Activated CD4-positive, alpha-beta T cell treated with anti-CD3 and anti-CD28 coated beads for 36 hours (primary cell): ENCODE measurements around the gene MPZL3. TPM values are rescaled to one million over a fixed set of nuclear protein-coding genes. Genes with fewer than 3 reads are reported as not detected.

Source experiments
- ATAC-seq: fragments of 200-7000 bp; cut with Tn5 transposase; one replicate; pipeline ENCODE4 v1.10.0; 2021; ENCODE audit warnings: mild to moderate bottlenecking, moderate library complexity
- CTCF ChIA-PET: fragments of 350-600 bp; sonication (Branson Sonifier 250); formaldehyde crosslinking; loops from one replicate; lab custom pipeline; 2021; ENCODE audit warnings: antibody characterized with exemption; lab: Charles Lee
- POLR2A ChIA-PET: fragments of 350-600 bp; sonication (Branson Sonifier 250); formaldehyde crosslinking; loops from one replicate; lab custom pipeline; 2021; ENCODE audit warnings: antibody characterized with exemption, inconsistent platforms; lab: Charles Lee
- DNase-seq: peaks from one replicate; pipeline ENCODE4 v3.0.0-alpha.2; 2020
- H3K27ac Mint-ChIP-seq: one replicate; pipeline ENCODE4 v1.8.0; 2021; ENCODE audit warnings: mixed read lengths
- H3K27me3 Mint-ChIP-seq: one replicate; pipeline ENCODE4 v1.8.0; 2021; ENCODE audit warnings: mixed read lengths
- H3K36me3 Mint-ChIP-seq: one replicate; pipeline ENCODE4 v1.8.0; 2021; ENCODE audit warnings: low read depth, mixed read lengths
- H3K4me1 Mint-ChIP-seq: one replicate; pipeline ENCODE4 v1.8.0; 2021; ENCODE audit warnings: mixed read lengths
- H3K4me3 Mint-ChIP-seq: one replicate; pipeline ENCODE4 v1.8.0; 2021; ENCODE audit warnings: mild to moderate bottlenecking, moderate library complexity, mixed read lengths
- H3K9me3 Mint-ChIP-seq: one replicate; pipeline ENCODE4 v1.8.0; 2021; ENCODE audit warnings: low read depth, mixed read lengths
- intact Hi-C, 2 experiments: fragments of 100-400 bp; cut with DNase I in 1 of 2; cut with micrococcal nuclease in 1 of 2; formaldehyde crosslinking; loops; one replicate each; pipeline versions ENCODE4 v1.14.2 to v1.15.1; 2022 to 2024; cut with DNase I, micrococcal nuclease
- total RNA-seq, 2 experiments: library from RNA; stranded (reverse); gene quantifications; one replicate each; pipeline ENCODE4 v1.2.3, GENCODE V29; 2021

MPZL3 gene
- total RNA-seq, 2 experiments from 2014 or later, result 45.9 to 53.2 TPM

DNA sequence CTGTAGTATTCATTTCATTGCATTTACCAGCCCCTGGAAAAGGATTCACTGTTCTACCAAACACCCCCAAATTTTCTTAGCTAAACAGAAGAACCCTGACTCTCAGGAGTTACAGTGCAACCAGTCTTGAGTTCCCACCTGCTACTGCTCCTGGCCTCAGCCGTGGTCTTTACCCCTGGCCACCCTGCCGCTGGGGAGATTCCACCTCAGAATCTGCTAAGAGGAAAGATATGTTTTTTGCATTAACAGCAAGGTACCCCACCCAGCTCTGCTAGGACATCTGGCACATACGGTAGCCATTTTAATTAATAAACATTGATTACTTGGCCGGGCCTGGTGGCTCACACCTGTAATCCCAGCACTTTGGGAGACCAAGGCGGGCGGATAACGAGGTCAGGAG lies 36.4 kb downstream of the MPZL3 start:
- ATAC-seq (no peak), DNase-seq (no peak)
- Mint-ChIP-seq H3K4me1 (peaks cover 96% of the 10 kb centered on the region), H3K27me3 (no peaks in the 10 kb centered on the region), H3K27ac (peak overlapping the region; percentile 100), H3K36me3 (peaks cover 73% of the 10 kb centered on the region), H3K4me3 (peak overlapping the region; percentile 76), H3K9me3 (no peaks in the 10 kb centered on the region)
- POLR2A ChIA-PET, result interaction anchor here (1.4 to 4.6 kb wide), 5 partner anchors 10 to 25 kb away, joined by 6 to 44 read pairs (median 14); partner anchors contain the start of gene JAML
- intact Hi-C loops, result loop anchor here (2.0 to 5.0 kb wide), 6 partner anchors 17 to 228 kb away; partner anchors contain the start of genes CD3E (in 2 of the 2), KMT2A (in 2 of the 2), CD3D (in 1 of the 2) and IL10RA (in 1 of the 2)
- CTCF ChIA-PET, result interaction anchor here (0.6 to 4.7 kb wide), 12 partner anchors 8 to 570 kb away, joined by 3 to 36 read pairs (median 6); partner anchors contain the start of gene JAML

DNA sequence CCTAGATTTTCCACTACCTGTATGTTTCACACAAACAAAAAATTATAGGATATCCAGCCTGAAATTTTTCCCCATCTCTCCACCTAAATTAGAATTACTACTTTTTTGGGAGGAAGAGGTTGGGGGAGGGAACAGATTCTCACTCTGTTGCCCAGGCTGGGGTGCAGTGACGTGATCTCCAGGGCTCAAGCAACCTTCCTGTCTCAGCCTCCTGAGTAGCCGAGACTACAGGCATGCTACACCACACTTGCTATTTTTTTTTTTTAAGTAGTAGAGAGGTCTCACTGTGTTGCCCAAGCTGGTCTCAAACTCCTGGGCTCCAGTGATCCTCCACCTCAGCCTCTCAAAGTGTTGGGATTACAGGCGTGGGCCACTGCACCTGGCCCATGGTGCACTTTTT lies 36.9 kb downstream of the MPZL3 start:
- ChIA-PET POLR2A (interaction anchor here (1.6 to 4.6 kb wide), 3 partner anchors 11 to 25 kb away, joined by 6 to 44 read pairs (median 23); partner anchors contain the start of gene JAML), CTCF (interaction anchor here (1.0 to 4.7 kb wide), 10 partner anchors 7 to 144 kb away, joined by 3 to 36 read pairs (median 7); partner anchors contain the start of genes JAML and UBE4A)
- Mint-ChIP-seq H3K4me3 (peak overlapping the region; percentile 76), H3K27me3 (no peaks in the 10 kb centered on the region), H3K27ac (peak overlapping the region; percentile 100), H3K4me1 (peaks cover 96% of the 10 kb centered on the region), H3K9me3 (no peaks in the 10 kb centered on the region), H3K36me3 (peaks cover 74% of the 10 kb centered on the region)
- intact Hi-C loops, result loop anchor here (5.0 kb wide), 2 partner anchors 222 to 228 kb away; partner anchors contain the start of genes KMT2A (in 2 of the 2) and IL10RA (in 1 of the 2)
- DNase-seq, result peak; percentile 59
- peak; percentile 8 for ATAC-seq

DNA sequence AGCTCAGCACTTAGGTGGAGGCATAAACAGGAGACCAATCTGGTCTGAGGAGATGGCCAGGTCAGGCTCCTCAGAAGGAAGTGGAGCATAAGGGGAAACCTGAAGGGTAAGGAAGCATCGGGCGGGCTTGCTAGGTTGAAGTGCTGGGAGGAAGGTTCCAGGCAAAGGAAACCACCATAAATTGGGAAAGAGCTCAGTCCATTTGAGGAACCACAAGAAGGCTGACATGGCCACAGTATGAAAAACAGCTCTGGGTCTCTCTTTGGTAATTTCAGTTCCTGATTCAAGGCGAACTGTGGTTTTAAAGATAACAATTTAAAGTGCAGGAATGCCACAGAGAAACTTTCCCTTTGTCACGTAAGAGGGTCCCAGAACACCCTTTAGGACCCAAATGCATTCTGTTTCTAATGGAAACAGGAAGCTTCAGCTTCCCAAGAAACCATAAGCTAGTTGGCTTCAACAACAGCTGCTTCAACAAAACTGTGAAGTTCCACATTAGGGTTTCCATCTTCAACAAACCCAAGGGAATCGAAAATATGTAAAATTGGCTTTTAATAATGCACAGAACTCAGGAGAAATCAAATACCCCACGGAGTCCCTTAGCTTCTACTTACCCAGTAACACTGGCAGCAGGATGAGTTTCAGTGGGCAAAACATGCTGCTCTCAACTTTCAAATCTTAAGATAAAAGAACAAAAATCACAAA lies 37.8 kb downstream of the MPZL3 start:
- Mint-ChIP-seq H3K27me3 (no peaks in the 10 kb centered on the region), H3K4me3 (peak overlapping the region; percentile 76), H3K4me1 (peaks cover 94% of the 10 kb centered on the region), H3K9me3 (no peaks in the 10 kb centered on the region), H3K27ac (peak overlapping the region; percentile 100), H3K36me3 (peaks cover 70% of the 10 kb centered on the region)
- DNase-seq (no peak), ATAC-seq (no peak)
- CTCF ChIA-PET, result interaction anchor here (0.8 to 4.7 kb wide), 17 partner anchors 8 to 145 kb away, joined by 3 to 36 read pairs (median 5); partner anchors contain the start of genes JAML and UBE4A
- intact Hi-C loops, result no loop called here
- POLR2A ChIA-PET, result interaction anchor here (0.6 to 4.6 kb wide), 7 partner anchors 10 to 153 kb away, joined by 3 to 44 read pairs (median 4); partner anchors contain the start of gene JAML

DNA sequence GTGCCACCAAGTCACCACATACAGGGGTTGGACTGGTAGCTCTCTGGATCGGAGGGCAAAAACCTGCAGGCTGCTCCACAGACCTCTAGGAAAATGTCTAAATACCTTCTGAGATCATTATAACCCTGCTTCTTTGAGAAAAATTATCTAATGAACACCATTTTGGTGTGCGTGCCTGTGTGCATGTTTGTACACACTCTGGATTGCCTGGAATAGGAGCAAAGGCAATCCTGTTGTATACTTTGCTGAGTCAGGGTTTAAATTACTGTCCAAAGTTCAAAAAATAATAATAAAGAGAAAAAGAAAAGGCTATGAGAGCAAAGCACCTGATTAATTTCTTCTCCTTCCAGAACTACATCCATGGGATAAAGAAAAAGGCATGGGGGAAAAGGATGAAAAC lies 38.4 kb downstream of the MPZL3 start:
- intact Hi-C loops, result no loop called here
- Mint-ChIP-seq H3K4me3 (peak overlapping the region; percentile 76), H3K4me1 (peaks cover 94% of the 10 kb centered on the region), H3K27me3 (no peaks in the 10 kb centered on the region), H3K27ac (peak overlapping the region; percentile 100), H3K9me3 (no peaks in the 10 kb centered on the region), H3K36me3 (peaks cover 70% of the 10 kb centered on the region)
- POLR2A ChIA-PET, result interaction anchor here (1.2 to 4.6 kb wide), 3 partner anchors 12 to 17 kb away, joined by 3 to 44 read pairs (median 4); partner anchors contain the start of gene JAML
- DNase-seq, result no peak
- ATAC-seq, result no peak
- CTCF ChIA-PET, result interaction anchor here (0.7 to 4.7 kb wide), 13 partner anchors 9 to 245 kb away, joined by 3 to 36 read pairs (median 7); partner anchors contain the start of gene JAML

DNA sequence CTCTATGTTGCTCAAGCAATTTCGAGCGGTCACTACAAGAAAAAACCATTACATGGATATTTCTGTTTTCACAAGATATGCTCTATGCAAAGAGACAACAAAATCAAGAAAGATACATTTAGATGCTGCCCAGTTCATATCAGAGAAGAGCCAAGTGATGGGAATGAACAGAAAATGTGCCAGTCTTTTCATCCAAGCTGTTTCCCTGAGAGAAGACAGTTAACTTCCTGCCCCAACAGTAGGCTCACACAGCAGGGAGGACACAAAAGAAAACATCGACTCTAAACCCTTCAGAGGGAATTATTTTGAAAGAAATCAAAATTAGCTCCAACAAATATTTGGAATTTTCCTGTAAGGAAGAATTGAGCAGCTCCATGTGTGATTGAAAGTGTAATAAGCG lies 39.0 kb downstream of the MPZL3 start:
- no peaks in the 10 kb centered on the region for H3K9me3 Mint-ChIP-seq
- ChIA-PET POLR2A (interaction anchor here (4.6 kb wide), 1 partner anchor 13 kb away, joined by 44 read pairs; the partner anchor contains the start of gene JAML), CTCF (interaction anchor here (0.7 to 2.4 kb wide), 11 partner anchors 8 to 246 kb away, joined by 3 to 15 read pairs (median 7); partner anchors contain the start of gene JAML)
- no peaks in the 10 kb centered on the region for H3K27me3 Mint-ChIP-seq
- peaks cover 92% of the 10 kb centered on the region for H3K4me1 Mint-ChIP-seq
- peak overlapping the region; percentile 100 for H3K27ac Mint-ChIP-seq
- DNase-seq, result no peak
- H3K4me3 Mint-ChIP-seq, result peak overlapping the region; percentile 76
- no peak for ATAC-seq
- intact Hi-C loops, result no loop called here
- peaks cover 69% of the 10 kb centered on the region for H3K36me3 Mint-ChIP-seq

DNA sequence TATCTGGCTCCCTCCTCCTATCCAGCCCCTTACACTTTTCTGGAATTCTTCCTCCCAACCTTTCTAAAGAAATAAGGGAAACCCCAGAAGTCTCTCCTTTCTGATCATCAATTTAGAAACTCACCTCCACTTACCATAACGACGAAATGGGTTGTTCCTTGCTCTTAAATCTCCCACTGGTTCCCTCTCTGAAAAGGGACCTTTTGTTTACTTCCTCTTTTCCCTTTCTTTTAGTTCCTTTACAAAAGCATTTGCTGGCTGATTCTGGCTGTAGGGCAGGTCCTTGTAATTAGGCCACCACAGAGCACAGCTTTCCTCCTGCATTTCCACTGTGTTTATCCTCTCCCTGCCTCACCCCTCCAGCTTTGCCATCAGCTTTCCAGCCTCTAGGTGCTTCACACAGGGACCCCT lies 39.4 kb downstream of the MPZL3 start:
- H3K4me1 Mint-ChIP-seq, result peaks cover 92% of the 10 kb centered on the region
- no peaks in the 10 kb centered on the region for H3K9me3 Mint-ChIP-seq
- DNase-seq (no peak), ATAC-seq (no peak)
- H3K36me3 Mint-ChIP-seq, result peaks cover 71% of the 10 kb centered on the region
- peak overlapping the region; percentile 100 for H3K27ac Mint-ChIP-seq
- peak overlapping the region; percentile 76 for H3K4me3 Mint-ChIP-seq
- intact Hi-C loops, result no loop called here
- ChIA-PET POLR2A (interaction anchor here (4.6 kb wide), 1 partner anchor 13 kb away, joined by 44 read pairs; the partner anchor contains the start of gene JAML), CTCF (interaction anchor here (0.8 to 2.7 kb wide), 6 partner anchors 10 to 27 kb away, joined by 3 to 23 read pairs (median 10); partner anchors contain the start of gene JAML)
- no peaks in the 10 kb centered on the region for H3K27me3 Mint-ChIP-seq

DNA sequence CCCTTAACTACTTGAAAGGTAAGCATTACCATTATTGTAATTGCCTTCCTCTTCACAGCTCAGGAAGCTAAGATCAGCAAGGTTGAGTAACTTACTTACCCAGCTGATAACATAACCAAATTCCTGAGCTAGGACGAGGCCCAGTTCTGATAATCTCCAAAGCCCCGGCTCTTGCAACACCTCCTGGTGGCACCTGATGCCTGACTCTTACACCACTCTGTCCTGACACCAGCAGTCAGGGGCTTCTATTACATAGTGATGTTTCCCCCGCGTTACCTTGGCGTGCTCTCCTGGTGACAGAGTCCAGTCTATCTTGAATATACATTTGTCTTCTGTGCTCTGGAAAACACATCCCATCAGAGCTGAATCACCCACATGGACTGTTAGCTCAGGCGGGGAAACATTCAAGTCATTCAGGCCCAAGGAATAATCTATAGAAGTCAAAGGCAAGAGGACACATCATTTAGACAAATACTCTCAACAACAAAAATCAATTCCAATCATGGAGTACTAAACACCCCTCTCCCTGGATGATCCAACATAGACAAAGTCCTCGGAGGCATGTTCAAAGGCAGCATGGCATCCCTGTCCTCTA lies 39.9 kb downstream of the MPZL3 start:
- Mint-ChIP-seq H3K4me3 (no peak overlapping the region), H3K27ac (peak overlapping the region; percentile 100), H3K36me3 (peaks cover 73% of the 10 kb centered on the region)

DNA sequence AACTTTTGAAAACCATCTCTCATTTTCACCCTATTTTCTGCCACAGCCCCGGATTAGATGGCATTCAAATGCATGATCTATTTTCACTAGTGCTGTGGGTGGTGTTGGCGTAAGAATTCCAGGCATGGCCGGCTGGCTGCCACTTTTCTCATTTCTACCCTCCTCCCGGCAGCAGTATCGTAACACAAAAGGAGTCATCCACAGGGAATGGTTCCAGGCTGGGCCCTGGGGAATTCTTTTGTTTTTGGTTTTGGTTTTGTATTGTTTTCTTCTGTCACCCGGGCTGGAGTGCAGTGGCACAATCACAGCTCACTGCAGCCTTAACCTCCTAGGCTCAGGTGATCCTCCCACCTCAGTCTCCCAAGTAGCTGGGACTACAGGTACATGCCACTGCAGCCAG lies 41.2 kb downstream of the MPZL3 start:
- Mint-ChIP-seq H3K4me1 (peaks cover 79% of the 10 kb centered on the region), H3K4me3 (no peak overlapping the region), H3K27me3 (no peaks in the 10 kb centered on the region), H3K9me3 (no peaks in the 10 kb centered on the region), H3K36me3 (peaks cover 75% of the 10 kb centered on the region), H3K27ac (peak overlapping the region; percentile 59)
- intact Hi-C loops, result no loop called here
- ATAC-seq (no peak), DNase-seq (no peak)
- ChIA-PET CTCF (interaction anchor here (1.0 to 2.7 kb wide), 4 partner anchors 13 to 100 kb away, joined by 3 to 23 read pairs (median 4); no protein-coding TSS in a partner anchor), POLR2A (no interaction called here)

More for the DNA sequence above, 39.9 kb downstream of the MPZL3 start:
- Mint-ChIP-seq H3K27me3 (no peaks in the 10 kb centered on the region), H3K9me3 (no peaks in the 10 kb centered on the region), H3K4me1 (peaks cover 91% of the 10 kb centered on the region)
- no peak for DNase-seq
- ChIA-PET POLR2A (no interaction called here), CTCF (interaction anchor here (0.8 to 2.7 kb wide), 6 partner anchors 10 to 99 kb away, joined by 3 to 23 read pairs (median 4); partner anchors contain the start of gene JAML)
- intact Hi-C loops, result no loop called here
- no peak for ATAC-seq

DNA sequence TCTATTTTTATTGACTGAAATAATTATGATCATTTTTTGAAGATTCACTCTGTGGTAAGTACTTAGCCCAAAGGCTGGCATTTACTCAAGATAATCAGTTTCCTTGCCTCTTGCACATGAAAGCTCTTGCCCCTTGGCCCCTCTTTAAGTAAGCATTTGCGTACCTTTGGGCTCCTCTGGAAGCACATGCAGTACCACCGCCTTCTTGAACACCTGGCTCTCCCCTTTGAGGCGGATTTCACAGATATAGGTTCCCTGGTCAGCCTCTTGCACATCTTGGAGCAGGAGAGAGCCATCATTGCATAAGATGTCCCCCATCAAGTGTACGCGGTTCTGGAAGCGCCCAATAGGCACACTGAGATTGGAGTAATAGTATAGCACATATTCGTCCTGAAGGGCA lies 41.8 kb downstream of the MPZL3 start:
- no peak overlapping the region for H3K4me3 Mint-ChIP-seq
- H3K36me3 Mint-ChIP-seq, result peaks cover 71% of the 10 kb centered on the region

DNA sequence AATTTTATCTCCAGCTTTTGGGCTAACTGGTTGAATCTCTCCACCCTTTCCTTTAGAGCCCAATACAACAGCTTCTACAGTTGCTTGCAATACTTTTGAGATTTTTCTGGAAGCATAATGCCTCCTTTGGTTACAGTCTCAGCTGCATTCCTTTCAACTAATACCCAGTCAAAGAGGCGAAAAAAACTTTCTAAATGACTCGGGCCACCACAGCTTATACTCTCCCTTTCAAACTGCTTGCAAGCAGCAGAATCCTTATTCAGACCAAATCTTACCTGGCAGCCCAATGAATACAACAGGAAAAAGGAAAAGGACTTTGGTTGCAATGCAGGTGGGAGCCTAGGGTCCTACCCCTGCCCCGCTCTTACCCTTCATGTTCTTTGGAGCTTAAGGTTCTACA lies 43.1 kb downstream of the MPZL3 start:
- Mint-ChIP-seq H3K27ac (peak overlapping the region; percentile 85), H3K9me3 (no peaks in the 10 kb centered on the region), H3K27me3 (no peaks in the 10 kb centered on the region), H3K36me3 (peaks cover 62% of the 10 kb centered on the region), H3K4me1 (peaks cover 60% of the 10 kb centered on the region), H3K4me3 (no peak overlapping the region)
- intact Hi-C loops, result loop anchor here in 1 of 2 experiments (1.0 kb wide), 1 partner anchor 47 kb away; no protein-coding TSS in a partner anchor
- peak; percentile 43 for ATAC-seq
- ChIA-PET POLR2A (interaction anchor here (0.8 to 1.3 kb wide), 3 partner anchors 10 to 24 kb away, joined by 3 to 7 read pairs (median 5); no protein-coding TSS in a partner anchor), CTCF (interaction anchor here (0.6 to 2.6 kb wide), 5 partner anchors 10 to 87 kb away, joined by 3 to 22 read pairs (median 4); partner anchors contain the start of gene JAML)
- no peak for DNase-seq

More for the DNA sequence above, 41.8 kb downstream of the MPZL3 start:
- intact Hi-C loops, result no loop called here
- no peaks in the 10 kb centered on the region for H3K27me3 Mint-ChIP-seq
- CTCF ChIA-PET, result interaction anchor here (0.6 to 2.7 kb wide), 3 partner anchors 10 to 85 kb away, joined by 3 to 23 read pairs (median 4); no protein-coding TSS in a partner anchor
- H3K9me3 Mint-ChIP-seq, result no peaks in the 10 kb centered on the region
- H3K27ac Mint-ChIP-seq, result peak overlapping the region; percentile 59
- DNase-seq (no peak), ATAC-seq (no peak)
- POLR2A ChIA-PET, result no interaction called here
- peaks cover 73% of the 10 kb centered on the region for H3K4me1 Mint-ChIP-seq
